Measurements from ENCODE around the gene SLC30A2.

DNA sequence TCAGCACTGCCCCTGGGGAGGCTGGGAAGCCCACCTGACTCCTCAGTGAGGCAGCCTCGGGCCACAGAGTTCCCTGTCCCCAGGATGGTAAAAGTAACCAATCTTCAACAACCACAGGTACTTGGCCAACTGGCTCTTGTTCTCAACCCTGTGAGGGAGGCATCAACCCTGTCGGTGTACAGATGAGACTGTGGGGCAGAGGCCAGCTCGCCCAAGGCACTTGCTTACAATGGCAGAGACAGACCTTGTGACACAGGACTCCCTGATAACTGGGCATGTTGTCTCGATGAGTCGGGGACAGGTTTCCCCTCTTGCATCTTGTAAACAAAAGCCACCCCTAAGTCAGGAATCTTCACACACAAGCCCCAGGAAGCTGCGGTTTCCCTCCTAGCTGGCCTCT is 8.0 kb downstream of the SLC30A2 start:
- TF ChIP-seq, protein P1, sequence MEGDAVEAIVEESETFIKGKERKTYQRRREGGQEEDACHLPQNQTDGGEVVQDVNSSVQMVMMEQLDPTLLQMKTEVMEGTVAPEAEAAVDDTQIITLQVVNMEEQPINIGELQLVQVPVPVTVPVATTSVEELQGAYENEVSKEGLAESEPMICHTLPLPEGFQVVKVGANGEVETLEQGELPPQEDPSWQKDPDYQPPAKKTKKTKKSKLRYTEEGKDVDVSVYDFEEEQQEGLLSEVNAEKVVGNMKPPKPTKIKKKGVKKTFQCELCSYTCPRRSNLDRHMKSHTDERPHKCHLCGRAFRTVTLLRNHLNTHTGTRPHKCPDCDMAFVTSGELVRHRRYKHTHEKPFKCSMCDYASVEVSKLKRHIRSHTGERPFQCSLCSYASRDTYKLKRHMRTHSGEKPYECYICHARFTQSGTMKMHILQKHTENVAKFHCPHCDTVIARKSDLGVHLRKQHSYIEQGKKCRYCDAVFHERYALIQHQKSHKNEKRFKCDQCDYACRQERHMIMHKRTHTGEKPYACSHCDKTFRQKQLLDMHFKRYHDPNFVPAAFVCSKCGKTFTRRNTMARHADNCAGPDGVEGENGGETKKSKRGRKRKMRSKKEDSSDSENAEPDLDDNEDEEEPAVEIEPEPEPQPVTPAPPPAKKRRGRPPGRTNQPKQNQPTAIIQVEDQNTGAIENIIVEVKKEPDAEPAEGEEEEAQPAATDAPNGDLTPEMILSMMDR (IDR thresholded peaks at IDR 0.05 in 8 of 11, conservative IDR thresholded peaks at IDR 0.05 in 3 of 11), result no peak
- no peak for TF ChIP-seq POLR2A (IDR thresholded peaks at IDR 0.05)

Data from spleen (tissue), 7 donors.